ENCODE data around the gene SDK2. TPM values are rescaled to one million over a fixed set of nuclear protein-coding genes. Genes with fewer than 3 reads are reported as not detected.
"Not testable (repeated sequence)": the region's sequence is repeated elsewhere in the genome, so short reads cannot be mapped to it uniquely, and the experiment has no call there.

SDK2 gene
- total RNA-seq, 1 experiment from 2014 or later = not detected

DNA sequence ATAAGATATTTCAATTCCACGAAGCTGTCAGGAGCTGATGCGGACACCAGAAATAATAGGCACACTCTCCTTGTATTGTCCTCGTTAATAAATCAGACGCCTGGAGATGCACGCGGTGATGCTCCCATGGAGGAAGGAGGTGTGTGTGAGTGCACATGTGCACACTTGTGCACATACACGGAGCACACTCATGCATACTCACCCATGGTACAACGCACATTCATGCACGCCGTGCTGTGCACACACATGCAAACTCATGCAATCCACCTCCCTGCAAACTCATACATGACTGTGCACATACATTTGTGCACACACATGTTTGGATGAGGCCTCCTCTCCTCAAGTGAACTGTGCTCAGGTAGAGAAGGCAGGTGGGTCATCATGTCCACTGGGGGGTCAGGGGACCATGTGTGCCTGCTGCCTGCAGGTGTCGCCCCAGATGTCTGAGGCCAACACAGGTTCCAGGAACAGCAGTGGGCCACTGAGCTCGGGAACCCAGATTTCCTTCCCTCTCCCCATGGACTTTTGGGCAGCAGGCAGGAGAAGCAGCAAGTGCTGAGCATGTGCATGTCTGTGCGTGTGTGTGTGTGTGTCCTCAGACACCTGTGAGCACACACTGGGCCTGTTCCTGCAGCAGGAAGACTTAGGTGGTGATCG is 165.3 kb downstream of the SDK2 start:
- no peaks in the 10 kb centered on the region for H4K20me1 ChIP-seq (ENCODE audit: insufficient read depth, low read depth, low read length)
- no peak overlapping the region for H2AFZ ChIP-seq (ENCODE audit: low read length)
- no peaks in the 10 kb centered on the region for H3K9me2 ChIP-seq (replicated peaks; ENCODE audit: insufficient read depth, low read length)
- no peak overlapping the region for H3K9ac ChIP-seq (ENCODE audit: low read length)
- H3K4me1 ChIP-seq (ENCODE audit: low read length) = no peaks in the 10 kb centered on the region
- H3K4me3 ChIP-seq (ENCODE audit: low read length) = no peak overlapping the region
- no peak overlapping the region for H3K4me2 ChIP-seq (ENCODE audit: low read depth, low read length, poor library complexity, severe bottlenecking)
- no peaks in the 10 kb centered on the region for H3K27me3 ChIP-seq (ENCODE audit: low read length)
- H3K36me3 ChIP-seq (ENCODE audit: insufficient read depth, low read length) = no peaks in the 10 kb centered on the region
- DNase-seq = no peak
- no peak overlapping the region for H3K27ac ChIP-seq (ENCODE audit: low read length)
- no peaks in the 10 kb centered on the region for H3K79me2 ChIP-seq (ENCODE audit: low read length)
- H3K9me3 ChIP-seq (ENCODE audit: low read length) = no peaks in the 10 kb centered on the region

DNA sequence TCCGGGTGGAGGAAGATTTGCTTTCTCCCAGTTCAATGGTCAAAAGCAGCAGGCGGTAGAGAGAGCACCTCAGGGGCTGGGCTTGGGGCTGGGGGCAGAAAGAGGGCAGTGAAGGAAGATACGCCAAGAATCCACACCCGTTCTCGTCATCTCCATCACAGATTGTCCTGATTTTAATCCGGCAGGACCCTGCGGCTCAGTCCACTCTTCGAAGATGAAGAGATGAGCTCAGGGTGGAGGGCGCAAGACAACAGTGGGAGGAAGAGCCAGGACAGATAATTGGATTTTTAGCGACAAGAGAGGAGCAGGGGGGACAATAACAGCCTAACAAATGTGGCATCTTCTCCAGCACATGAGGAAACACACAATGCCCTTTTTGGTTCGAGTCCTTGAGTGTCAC is 165.9 kb downstream of the SDK2 start:
- Histone ChIP-seq H3K27ac (ENCODE audit: low read length) (no peak overlapping the region), H3K9me3 (ENCODE audit: low read length) (no peaks in the 10 kb centered on the region), H3K27me3 (ENCODE audit: low read length) (no peaks in the 10 kb centered on the region), H3K4me3 (ENCODE audit: low read length) (no peak overlapping the region), H4K20me1 (ENCODE audit: insufficient read depth, low read depth, low read length) (no peaks in the 10 kb centered on the region), H3K36me3 (ENCODE audit: insufficient read depth, low read length) (no peaks in the 10 kb centered on the region), H3K9me2 (replicated peaks; ENCODE audit: insufficient read depth, low read length) (no peaks in the 10 kb centered on the region), H3K79me2 (ENCODE audit: low read length) (no peaks in the 10 kb centered on the region), H3K9ac (ENCODE audit: low read length) (no peak overlapping the region), H2AFZ (ENCODE audit: low read length) (no peak overlapping the region), H3K4me1 (ENCODE audit: low read length) (no peaks in the 10 kb centered on the region), H3K4me2 (ENCODE audit: low read depth, low read length, poor library complexity, severe bottlenecking) (no peak overlapping the region)
- DNase-seq = no peak

DNA sequence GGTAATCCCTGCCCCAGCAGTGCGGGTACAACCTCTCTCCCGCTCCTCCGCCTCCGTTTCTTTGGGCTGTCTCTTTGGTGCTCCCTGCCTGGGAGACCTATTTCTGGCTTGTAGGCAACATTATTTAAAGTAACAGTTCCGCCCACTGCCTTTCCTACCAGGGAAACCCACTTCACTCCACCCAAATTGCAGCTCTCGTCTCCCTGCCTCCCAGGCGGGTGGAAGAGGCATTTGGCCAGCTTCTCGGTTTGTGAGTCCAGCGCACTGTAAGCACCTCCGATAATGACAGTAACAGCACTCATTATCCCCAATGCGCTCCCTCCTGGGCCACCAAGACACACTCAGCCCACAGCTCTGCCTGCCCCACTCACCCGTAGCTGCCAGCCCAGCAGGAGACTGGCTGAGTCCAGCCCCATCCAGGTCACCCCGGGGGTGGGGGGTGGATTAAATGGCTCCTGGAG is 167.3 kb downstream of the SDK2 start:
- Histone ChIP-seq H3K9me3 (ENCODE audit: low read length) (no peaks in the 10 kb centered on the region), H3K4me3 (ENCODE audit: low read length) (no peak overlapping the region), H3K4me1 (ENCODE audit: low read length) (no peaks in the 10 kb centered on the region), H3K27ac (ENCODE audit: low read length) (no peak overlapping the region), H3K79me2 (ENCODE audit: low read length) (no peaks in the 10 kb centered on the region), H3K9me2 (replicated peaks; ENCODE audit: insufficient read depth, low read length) (no peaks in the 10 kb centered on the region), H3K9ac (ENCODE audit: low read length) (no peak overlapping the region), H2AFZ (ENCODE audit: low read length) (no peak overlapping the region), H4K20me1 (ENCODE audit: insufficient read depth, low read depth, low read length) (no peaks in the 10 kb centered on the region), H3K4me2 (ENCODE audit: low read depth, low read length, poor library complexity, severe bottlenecking) (no peak overlapping the region), H3K36me3 (ENCODE audit: insufficient read depth, low read length) (no peaks in the 10 kb centered on the region), H3K27me3 (ENCODE audit: low read length) (no peaks in the 10 kb centered on the region)
- DNase-seq = no peak

DNA sequence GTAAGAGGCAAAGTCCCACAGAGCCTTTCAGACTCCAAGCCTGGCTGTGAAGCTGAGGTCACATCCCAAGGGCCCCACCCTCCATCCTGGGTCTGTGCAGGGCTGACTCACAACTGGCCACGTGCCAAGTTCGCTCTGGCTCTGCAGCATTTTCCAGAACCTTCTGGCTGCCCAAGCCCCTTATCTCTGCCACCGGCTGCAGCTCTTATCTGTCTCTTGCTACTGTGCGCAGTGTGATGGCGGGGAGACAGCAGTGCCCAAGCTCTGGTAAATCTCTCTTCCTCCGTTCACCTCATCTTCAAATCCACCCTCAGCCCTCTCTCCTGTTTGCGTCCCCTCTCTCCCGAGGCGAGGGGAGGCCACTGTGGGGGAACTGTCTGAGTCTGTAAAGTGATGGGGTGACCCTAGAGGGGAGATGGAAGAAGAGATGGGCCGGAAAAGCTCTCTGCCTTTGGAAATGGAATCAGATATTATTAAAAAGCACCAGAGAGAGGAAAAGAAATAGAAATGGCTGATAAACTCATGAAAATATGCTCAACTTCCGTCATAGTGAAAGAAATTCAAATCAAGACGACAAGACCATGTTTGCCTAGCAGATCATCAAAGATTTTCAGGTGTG is 169.8 kb downstream of the SDK2 start:
- no peaks in the 10 kb centered on the region for H3K27me3 ChIP-seq (ENCODE audit: low read length)
- H3K4me2 ChIP-seq (ENCODE audit: low read depth, low read length, poor library complexity, severe bottlenecking) = no peak overlapping the region
- no peaks in the 10 kb centered on the region for H3K9me2 ChIP-seq (replicated peaks; ENCODE audit: insufficient read depth, low read length)
- no peak overlapping the region for H2AFZ ChIP-seq (ENCODE audit: low read length)
- H3K9ac ChIP-seq (ENCODE audit: low read length) = no peak overlapping the region
- H3K79me2 ChIP-seq (ENCODE audit: low read length) = no peaks in the 10 kb centered on the region
- no peaks in the 10 kb centered on the region for H4K20me1 ChIP-seq (ENCODE audit: insufficient read depth, low read depth, low read length)
- no peak for DNase-seq
- H3K4me3 ChIP-seq (ENCODE audit: low read length) = no peak overlapping the region
- no peak overlapping the region for H3K27ac ChIP-seq (ENCODE audit: low read length)
- no peaks in the 10 kb centered on the region for H3K4me1 ChIP-seq (ENCODE audit: low read length)
- no peaks in the 10 kb centered on the region for H3K36me3 ChIP-seq (ENCODE audit: insufficient read depth, low read length)
- H3K9me3 ChIP-seq (ENCODE audit: low read length) = no peaks in the 10 kb centered on the region

DNA sequence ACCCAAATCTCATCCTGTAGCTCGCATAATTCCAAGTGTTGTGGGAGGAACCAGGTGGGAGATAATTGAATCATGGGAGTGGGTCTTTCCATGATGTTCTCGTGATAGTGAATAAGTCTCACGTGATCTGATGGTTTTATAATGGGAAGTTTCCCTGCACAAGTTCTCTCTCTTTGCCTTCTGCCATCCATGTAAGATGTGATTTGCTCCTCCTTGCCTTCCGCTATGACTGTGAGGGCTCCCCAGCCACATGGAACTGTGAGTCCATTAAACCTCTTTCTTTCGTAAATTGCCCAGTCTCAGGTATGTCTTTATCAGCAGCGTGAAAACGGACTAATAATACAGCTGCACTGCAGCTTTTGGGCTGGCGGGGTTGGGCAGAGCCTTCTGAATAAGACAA is 171.5 kb downstream of the SDK2 start:
- not testable (repeated sequence) for DNase-seq; H3K27ac ChIP-seq (ENCODE audit: low read length); H3K4me1 ChIP-seq (ENCODE audit: low read length); H4K20me1 ChIP-seq (ENCODE audit: insufficient read depth, low read depth, low read length); H3K27me3 ChIP-seq (ENCODE audit: low read length); H3K9me2 ChIP-seq (replicated peaks; ENCODE audit: insufficient read depth, low read length); H3K79me2 ChIP-seq (ENCODE audit: low read length); H3K9me3 ChIP-seq (ENCODE audit: low read length); H3K9ac ChIP-seq (ENCODE audit: low read length); H3K4me2 ChIP-seq (ENCODE audit: low read depth, low read length, poor library complexity, severe bottlenecking); H2AFZ ChIP-seq (ENCODE audit: low read length); H3K36me3 ChIP-seq (ENCODE audit: insufficient read depth, low read length); H3K4me3 ChIP-seq (ENCODE audit: low read length)

DNA sequence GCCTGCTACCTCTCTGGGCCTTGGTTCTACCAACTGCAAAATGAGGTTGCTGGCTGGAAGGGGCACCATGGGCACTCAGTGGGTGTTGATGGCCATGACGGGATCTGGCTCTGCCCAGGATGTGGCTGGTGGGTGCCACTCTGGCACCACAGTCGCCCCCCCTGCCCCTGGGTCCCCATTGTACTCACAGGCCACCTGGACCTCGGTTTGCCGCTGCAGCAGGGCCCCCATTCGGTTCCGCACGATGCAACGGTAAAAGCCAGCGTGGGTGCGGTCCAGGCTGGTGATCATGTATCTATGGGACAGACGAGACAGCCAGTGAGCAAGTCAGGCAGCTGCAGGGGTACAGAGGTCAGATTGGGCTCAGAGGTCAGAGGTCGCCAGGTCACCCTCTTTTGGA is 172.3 kb downstream of the SDK2 start:
- Histone ChIP-seq H3K9me2 (replicated peaks; ENCODE audit: insufficient read depth, low read length) (no peaks in the 10 kb centered on the region), H3K79me2 (ENCODE audit: low read length) (no peaks in the 10 kb centered on the region), H3K27me3 (ENCODE audit: low read length) (no peaks in the 10 kb centered on the region), H3K4me3 (ENCODE audit: low read length) (no peak overlapping the region), H3K4me2 (ENCODE audit: low read depth, low read length, poor library complexity, severe bottlenecking) (no peak overlapping the region), H3K9me3 (ENCODE audit: low read length) (no peaks in the 10 kb centered on the region), H3K36me3 (ENCODE audit: insufficient read depth, low read length) (no peaks in the 10 kb centered on the region), H2AFZ (ENCODE audit: low read length) (no peak overlapping the region), H3K4me1 (ENCODE audit: low read length) (no peaks in the 10 kb centered on the region), H3K27ac (ENCODE audit: low read length) (no peak overlapping the region), H3K9ac (ENCODE audit: low read length) (no peak overlapping the region), H4K20me1 (ENCODE audit: insufficient read depth, low read depth, low read length) (no peaks in the 10 kb centered on the region)
- no peak for DNase-seq

DNA sequence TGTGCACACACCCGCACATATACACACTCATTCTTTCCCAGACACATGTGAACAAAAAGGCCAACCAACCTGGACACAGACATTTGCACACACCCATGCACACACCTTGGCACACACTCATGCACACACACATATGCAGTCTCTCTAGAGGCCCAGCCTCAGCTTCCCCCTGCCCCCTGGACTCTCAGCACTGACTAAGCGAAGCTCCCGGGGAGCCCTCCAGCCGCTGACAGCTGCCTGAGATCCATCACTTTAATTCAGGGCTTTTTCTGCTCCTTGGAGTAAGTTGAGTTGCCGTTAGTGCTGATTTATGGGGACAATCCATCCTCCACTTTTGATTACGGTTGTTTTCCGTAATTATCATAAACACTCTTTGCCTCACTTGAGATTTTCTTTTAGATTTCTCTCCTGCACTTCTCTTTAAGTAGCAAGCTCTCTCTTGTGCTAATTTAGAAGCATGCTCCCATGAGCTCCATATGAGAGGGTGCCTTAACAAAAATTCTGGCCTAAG is 173.9 kb downstream of the SDK2 start:
- DNase-seq = no peak
- Histone ChIP-seq H3K4me1 (ENCODE audit: low read length) (no peaks in the 10 kb centered on the region), H3K36me3 (ENCODE audit: insufficient read depth, low read length) (no peaks in the 10 kb centered on the region), H3K9me3 (ENCODE audit: low read length) (no peaks in the 10 kb centered on the region), H3K27me3 (ENCODE audit: low read length) (no peaks in the 10 kb centered on the region), H3K27ac (ENCODE audit: low read length) (no peak overlapping the region), H3K9me2 (replicated peaks; ENCODE audit: insufficient read depth, low read length) (no peaks in the 10 kb centered on the region), H3K4me2 (ENCODE audit: low read depth, low read length, poor library complexity, severe bottlenecking) (no peak overlapping the region), H4K20me1 (ENCODE audit: insufficient read depth, low read depth, low read length) (no peaks in the 10 kb centered on the region), H3K79me2 (ENCODE audit: low read length) (no peaks in the 10 kb centered on the region), H3K9ac (ENCODE audit: low read length) (no peak overlapping the region), H3K4me3 (ENCODE audit: low read length) (no peak overlapping the region), H2AFZ (ENCODE audit: low read length) (no peak overlapping the region)

DNA sequence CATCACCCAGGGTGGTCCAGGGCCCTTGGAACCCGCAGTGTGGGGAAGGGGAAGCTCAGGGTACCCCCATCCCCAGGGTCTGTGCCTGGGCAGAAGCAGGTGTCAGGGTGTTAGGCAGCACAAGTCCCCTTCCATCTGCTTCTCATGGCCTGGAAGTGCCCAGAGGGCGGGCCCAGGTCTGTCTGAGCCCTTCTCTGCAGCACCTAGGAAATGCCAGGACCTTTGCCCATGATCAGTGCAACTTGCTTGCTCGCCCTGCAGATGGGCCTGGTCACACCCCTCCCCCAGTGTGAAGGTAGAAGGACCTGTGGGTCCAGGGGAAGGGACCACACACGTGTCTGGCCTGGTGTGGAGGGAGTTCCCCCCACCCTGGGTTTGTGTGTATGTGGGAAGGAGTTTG is 174.9 kb downstream of the SDK2 start:
- H3K9me3 ChIP-seq (ENCODE audit: low read length) = no peaks in the 10 kb centered on the region
- H3K27me3 ChIP-seq (ENCODE audit: low read length) = no peaks in the 10 kb centered on the region
- H3K4me2 ChIP-seq (ENCODE audit: low read depth, low read length, poor library complexity, severe bottlenecking) = no peak overlapping the region
- no peaks in the 10 kb centered on the region for H4K20me1 ChIP-seq (ENCODE audit: insufficient read depth, low read depth, low read length)
- H3K27ac ChIP-seq (ENCODE audit: low read length) = no peak overlapping the region
- H3K79me2 ChIP-seq (ENCODE audit: low read length) = no peaks in the 10 kb centered on the region
- no peak overlapping the region for H3K4me3 ChIP-seq (ENCODE audit: low read length)
- H3K9ac ChIP-seq (ENCODE audit: low read length) = no peak overlapping the region
- H3K36me3 ChIP-seq (ENCODE audit: insufficient read depth, low read length) = no peaks in the 10 kb centered on the region
- no peak for DNase-seq
- no peaks in the 10 kb centered on the region for H3K9me2 ChIP-seq (replicated peaks; ENCODE audit: insufficient read depth, low read length)
- no peak overlapping the region for H2AFZ ChIP-seq (ENCODE audit: low read length)
- no peaks in the 10 kb centered on the region for H3K4me1 ChIP-seq (ENCODE audit: low read length)

Measured in Karpas-422 (cell line).